Measurements from ENCODE around the gene HSPD1. TPM values are rescaled to one million over a fixed set of nuclear protein-coding genes. Genes with fewer than 3 reads are reported as not detected.

HSPD1 gene
- total RNA-seq (2022; extraction: Qiagen RNA extraction) = 580 to 664 TPM (median 637 TPM) in 5 replicates

DNA sequence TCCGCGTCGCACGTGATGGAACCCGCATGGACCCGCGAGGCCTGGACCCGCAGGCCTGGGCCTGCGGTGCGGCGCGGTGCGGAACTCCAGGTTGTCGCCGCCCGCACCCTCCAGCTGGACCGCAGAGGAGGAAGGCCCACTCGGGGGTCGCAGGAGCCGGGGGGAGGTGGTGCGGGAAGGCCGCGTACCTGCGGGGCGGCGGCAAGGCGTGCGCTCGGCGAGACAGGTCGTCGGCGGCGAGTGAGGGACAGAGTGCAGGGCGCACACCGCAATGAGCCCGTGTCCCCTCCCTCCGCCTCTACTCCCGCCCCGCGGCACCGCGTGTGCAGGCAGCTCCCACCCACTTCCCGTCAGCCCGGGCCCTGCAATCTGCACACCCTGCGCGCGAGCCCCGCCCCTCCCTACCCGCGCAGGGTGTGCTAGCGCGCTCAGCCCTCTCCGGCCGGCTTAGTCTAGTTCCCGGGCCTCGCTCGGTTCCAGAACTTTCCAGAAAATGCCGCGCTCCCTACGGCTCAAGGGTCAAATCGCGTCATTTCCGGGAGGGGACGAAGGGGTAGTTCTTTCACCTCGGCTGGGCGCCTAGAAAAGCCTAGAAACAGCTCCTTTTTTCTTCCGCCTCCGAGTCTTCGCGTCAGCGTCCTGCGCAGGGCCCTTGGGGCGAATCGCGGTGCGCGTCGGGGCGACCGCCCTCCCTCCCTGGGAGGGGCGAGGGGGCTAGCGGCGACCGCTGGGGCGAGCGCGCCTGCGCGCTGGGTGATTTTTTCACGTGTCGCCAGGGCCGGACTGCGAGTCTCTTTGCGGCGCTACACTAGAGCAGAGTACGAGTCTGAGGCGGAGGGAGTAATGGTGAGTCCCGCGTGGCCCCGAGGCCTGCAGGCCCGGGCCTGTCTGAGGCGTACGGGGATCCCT is at the start of gene HSPD1, which contains the start of gene HSPE1:
TSS of gene HSPD1 (minus strand) at position 247 of the 909 bp plus-strand sequence. CDS start 992 bp downstream, outside the sequence.
TSS of gene HSPE1 (plus strand) at position 786 of the 909 bp plus-strand sequence. CDS start at position 844, 58 bp downstream.

DNA sequence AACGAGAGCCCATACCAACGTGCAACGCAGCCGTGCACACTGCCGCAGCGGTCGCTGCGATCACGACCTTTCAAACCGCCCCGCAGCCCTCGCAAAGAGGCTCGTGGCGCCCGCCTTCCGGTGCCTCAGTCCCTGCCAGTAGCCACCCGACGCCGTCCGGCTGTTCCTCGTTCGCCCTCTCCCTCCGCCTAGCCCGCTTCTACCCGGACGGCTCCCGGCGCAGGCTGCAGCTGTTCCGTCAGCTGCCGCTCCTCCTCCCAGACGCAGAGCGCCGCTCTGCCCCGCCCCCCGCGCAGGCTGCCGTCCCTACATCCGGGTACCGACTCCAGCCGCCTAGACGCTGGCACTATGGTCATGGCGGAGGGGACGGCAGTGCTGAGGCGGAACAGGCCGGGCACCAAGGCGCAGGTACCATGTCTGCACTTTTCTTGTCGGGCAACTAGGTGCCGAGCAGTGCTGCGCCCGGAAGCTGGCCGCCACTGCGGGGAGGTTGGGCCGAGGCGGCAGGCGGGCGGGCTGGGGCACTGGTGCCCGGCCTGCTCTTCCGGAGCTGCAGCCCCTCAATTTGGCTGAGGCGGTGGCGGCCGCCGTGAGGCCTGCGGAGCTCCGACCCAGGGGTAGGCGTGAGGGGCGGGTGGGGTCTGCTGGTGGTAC is 16.2 kb upstream of the HSPD1 start, which contains the start of gene MOB4:
TSS of gene MOB4 (plus strand) at position 328 of the 654 bp plus-strand sequence. CDS start at position 349, 21 bp downstream.

DNA sequence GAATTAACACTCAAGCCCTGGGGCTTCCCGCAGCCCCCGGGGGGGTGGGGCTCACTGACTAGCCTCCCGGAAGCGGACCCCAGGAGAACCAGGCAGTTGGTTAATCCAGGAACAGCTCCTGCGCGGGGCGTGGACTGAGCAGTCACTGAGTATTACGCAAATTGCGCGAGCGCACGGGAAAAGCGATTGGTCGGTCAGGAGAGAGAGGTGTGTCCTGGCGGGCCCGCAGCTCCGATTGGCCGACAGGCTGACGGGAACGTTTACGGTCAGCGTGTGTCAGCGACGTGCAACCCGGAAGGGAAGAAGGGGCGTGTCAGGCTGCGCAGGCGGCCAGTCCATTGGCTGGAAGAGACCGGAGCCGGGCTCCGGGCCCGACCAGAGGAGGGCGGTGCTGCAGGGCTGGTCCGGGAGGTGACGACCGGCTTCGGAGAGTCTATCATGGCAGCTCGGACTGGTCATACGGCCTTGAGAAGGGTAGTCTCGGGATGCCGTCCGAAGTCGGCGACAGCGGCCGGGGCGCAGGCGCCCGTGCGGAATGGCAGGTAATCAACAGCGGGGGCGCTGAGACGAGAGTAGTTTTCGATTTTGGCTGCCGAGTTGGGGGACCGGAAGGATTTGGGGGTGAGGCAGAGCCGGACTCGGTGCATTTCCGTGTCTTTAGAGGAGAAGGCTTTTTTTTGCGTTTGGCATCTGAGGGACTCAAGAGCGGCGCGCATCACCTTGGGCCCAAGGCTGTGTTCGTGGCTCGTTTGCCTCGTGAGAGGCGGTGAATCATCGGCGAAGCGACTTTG is 46.3 kb downstream of the HSPD1 start, which contains the start of gene COQ10B:
TSS of gene COQ10B (plus strand) at position 430 of the 791 bp plus-strand sequence. CDS start at position 439, 9 bp downstream.

Other genes starting within 250 kb of the HSPD1 start
- 1.7 to 4.9 TPM (median 2.7 TPM) in 5 replicates for gene ANKRD44, start 189.1 kb downstream of the HSPD1 start, total RNA-seq (2022; extraction: Qiagen RNA extraction)
- 130 to 151 TPM (median 131 TPM) in 5 replicates for gene SF3B1, start 64.8 kb downstream of the HSPD1 start, total RNA-seq (2022; extraction: Qiagen RNA extraction)
- gene COQ10B, start 46.3 kb downstream of the HSPD1 start, total RNA-seq (2022; extraction: Qiagen RNA extraction) = 15.8 to 18.8 TPM (median 17.3 TPM) in 5 replicates
- 520 to 964 TPM (median 574 TPM) in 5 replicates for gene HSPE1, start 539 bp upstream of the HSPD1 start, total RNA-seq (2022; extraction: Qiagen RNA extraction)
- gene MOB4, start 16.2 kb upstream of the HSPD1 start, total RNA-seq (2022; extraction: Qiagen RNA extraction) = 23.7 to 32.3 TPM (median 28.2 TPM) in 5 replicates
- 0.01 to 0.08 TPM in 2 of 5 replicates, not detected in the others for gene RFTN2, start 175.7 kb upstream of the HSPD1 start, total RNA-seq (2022; extraction: Qiagen RNA extraction)
- gene MARS2, start 205.5 kb upstream of the HSPD1 start, total RNA-seq (2022; extraction: Qiagen RNA extraction) = 10.4 to 12.3 TPM (median 11.7 TPM) in 5 replicates